Peyer's patch (tissue), 4 donors: ENCODE results near the gene DPEP2NB. TPM values are rescaled to one million over a fixed set of nuclear protein-coding genes. Genes with fewer than 3 reads are reported as not detected.

ENCODE experiments used
- DNase-seq, 3 donors: peaks; one replicate each; pipeline ENCODE4 v3.0.0-alpha.2; 2017 to 2019
- H3K27ac ChIP-seq, 4 donors: fragments of 200-600 bp; sonication (generic); one replicate each; pipeline ENCODE4 v1.5.1; 2016 to 2019
- H3K27me3 ChIP-seq, 2 donors: fragments of 200-600 bp; sonication (generic); one replicate each; pipeline ENCODE4 v1.5.1; 2019
- H3K36me3 ChIP-seq, 3 donors: fragments of 200-600 bp; sonication (generic); one replicate each; pipeline ENCODE4 v1.5.1; 2016 to 2019
- H3K4me1 ChIP-seq, 4 donors: fragments of 200-600 bp; sonication (generic); one replicate each; pipeline ENCODE4 v1.5.1; 2016 to 2019
- H3K4me3 ChIP-seq, 4 donors: fragments of 200-600 bp; sonication (generic); 1 replicate in 3 of 4; 2 replicates in 1 of 4; pipeline ENCODE4 v1.5.1; 2016 to 2019; ENCODE audit warnings: mild to moderate bottlenecking in 1 of 4
- H3K9me3 ChIP-seq, 4 donors: fragments of 200-600 bp; sonication (generic); one replicate each; pipeline ENCODE4 v1.5.1; 2016 to 2019; ENCODE audit warnings: mild to moderate bottlenecking in 1 of 4
- CTCF ChIP-seq, 6 experiments: fragments of 450-650 bp in 4 of 6; fragments of 200-600 bp in 2 of 6; sonication (generic) in 1 of 6; IDR thresholded peaks; one replicate each; pipeline ENCODE4 v1.5.1; 2017 to 2019; ENCODE audit warnings: antibody characterized with exemption in 6 of 6, mild to moderate bottlenecking in 3 of 6, moderate library complexity in 1 of 6
- POLR2A ChIP-seq, 2 donors: fragments of 450-650 bp; IDR thresholded peaks; one replicate each; pipeline ENCODE4 v1.5.1; 2017; ENCODE audit warnings: antibody characterized with exemption in 2 of 2, mild to moderate bottlenecking in 2 of 2, moderate library complexity in 2 of 2
- total RNA-seq, 4 donors: library from RNA; depleted of rRNA; stranded (reverse); fragments of >200 nt; gene quantifications; one replicate each; pipeline ENCODE4 v1.1.0, GENCODE V29; 2016

The DPEP2NB gene
- total RNA-seq, 4 donors from 2014 or later: not detected

- TF ChIP-seq CTCF (IDR thresholded peaks at IDR 0.05) (no peak), POLR2A (IDR thresholded peaks at IDR 0.05) (no peak)
- H3K4me3 ChIP-seq: no peak overlapping the region
- H3K9me3 ChIP-seq: no peaks in the 10 kb centered on the region
- H3K4me1 ChIP-seq: peaks cover 0 to 17% (median 4%) of the 10 kb centered on the region in 4 donors
- no peaks in the 10 kb centered on the region for H3K27me3 ChIP-seq
- DNase-seq: no peak
- no peaks in the 10 kb centered on the region for H3K36me3 ChIP-seq
- H3K27ac ChIP-seq: peak overlapping the region in 3 of 4 donors; percentile 3 to 22 (median 11)
Measured at GRCh38 chr16:67987460-67988160, 28.1 kb downstream of the DPEP2NB start.

- Histone ChIP-seq H3K36me3 (no peaks in the 10 kb centered on the region), H3K4me1 (peaks cover 0 to 17% (median 4%) of the 10 kb centered on the region in 4 donors), H3K27me3 (no peaks in the 10 kb centered on the region), H3K4me3 (no peak overlapping the region), H3K9me3 (no peaks in the 10 kb centered on the region), H3K27ac (peak overlapping the region in 1 of 4 donors; percentile 3)
- TF ChIP-seq POLR2A (IDR thresholded peaks at IDR 0.05): no peak
- no peak for TF ChIP-seq CTCF (IDR thresholded peaks at IDR 0.05)
- DNase-seq: no peak
Measured at GRCh38 chr16:67986949-67987348, 28.8 kb downstream of the DPEP2NB start.

GRCh38 chr16:67982011-67982696 is 33.6 kb downstream of the DPEP2NB start:
- Histone ChIP-seq H3K36me3 (no peaks in the 10 kb centered on the region), H3K9me3 (no peaks in the 10 kb centered on the region), H3K27me3 (no peaks in the 10 kb centered on the region), H3K4me1 (peaks cover 0 to 17% (median 4%) of the 10 kb centered on the region in 4 donors), H3K27ac (no peak overlapping the region), H3K4me3 (no peak overlapping the region)
- TF ChIP-seq POLR2A (IDR thresholded peaks at IDR 0.05) (no peak), CTCF (IDR thresholded peaks at IDR 0.05) (no peak)
- DNase-seq: no peak

- Histone ChIP-seq H3K9me3 (no peaks in the 10 kb centered on the region), H3K36me3 (no peaks in the 10 kb centered on the region), H3K4me3 (no peak within 1 kb of the TSS), H3K27ac (no peak within 1 kb of the TSS), H3K27me3 (no peaks in the 10 kb centered on the region), H3K4me1 (peaks cover 0 to 13% (median 4%) of the 10 kb centered on the region in 4 donors)
- DNase-seq: no peak
- no peak for TF ChIP-seq POLR2A (IDR thresholded peaks at IDR 0.05)
Measured at GRCh38 chr16:67979955-67980678, 35.6 kb downstream of the DPEP2NB start, which contains the start of gene DPEP3. Gene DPEP3 (minus strand): TSS chr16:67980499. CDS start chr16:67980380, 119 bp downstream.

- no peak for DNase-seq
- TF ChIP-seq CTCF (IDR thresholded peaks at IDR 0.05): no peak
- no peak for TF ChIP-seq POLR2A (IDR thresholded peaks at IDR 0.05)
- Histone ChIP-seq H3K4me3 (no peak overlapping the region), H3K9me3 (no peaks in the 10 kb centered on the region), H3K27me3 (no peaks in the 10 kb centered on the region), H3K36me3 (no peaks in the 10 kb centered on the region), H3K4me1 (no peaks in the 10 kb centered on the region), H3K27ac (no peak overlapping the region)
Measured at GRCh38 chr16:67977469-67978227, 38.1 kb downstream of the DPEP2NB start.
